ENCODE measurements around the gene BBS7. TPM values are rescaled to one million over a fixed set of nuclear protein-coding genes. Genes with fewer than 3 reads are reported as not detected.

The BBS7 gene
- total RNA-seq, 2 donors from 2014 or later, result 10.1 to 17.1 TPM

- Histone ChIP-seq H3K36me3 (no peaks in the 10 kb centered on the region), H3K4me3 (no peak overlapping the region), H3K4me1 (replicated peaks) (no peaks in the 10 kb centered on the region), H3K27me3 (replicated peaks; ENCODE audit: insufficient read depth) (no peaks in the 10 kb centered on the region), H3K27ac (no peak overlapping the region), H3K9me3 (no peaks in the 10 kb centered on the region)
- no peak for TF ChIP-seq CTCF (IDR thresholded peaks at IDR 0.05)
- no peak for TF ChIP-seq POLR2AphosphoS5 (IDR thresholded peaks at IDR 0.05)
- no peak for TF ChIP-seq POLR2A (IDR thresholded peaks at IDR 0.05)
- WGBS, result 43% methylated on average over 6 of the region's 6 CpGs
- DNase-seq (ENCODE audit: low spot score), result no peak
- intact Hi-C loops (cut with DNase I), result no loop called here
Measured at GRCh38 chr4:121898150-121898549, 27.9 kb upstream of the BBS7 start.

GRCh38 chr4:121888134-121888533 lies 17.9 kb upstream of the BBS7 start:
- WGBS, result 100% methylated on average over 1 of the region's 1 CpG
- no peak for TF ChIP-seq CTCF (IDR thresholded peaks at IDR 0.05)
- no peak for TF ChIP-seq POLR2AphosphoS5 (IDR thresholded peaks at IDR 0.05)
- no peak for TF ChIP-seq POLR2A (IDR thresholded peaks at IDR 0.05)
- no peaks in the 10 kb centered on the region for H3K27me3 ChIP-seq (replicated peaks; ENCODE audit: insufficient read depth)
- H3K4me3 ChIP-seq, result no peak overlapping the region
- H3K36me3 ChIP-seq, result no peaks in the 10 kb centered on the region
- intact Hi-C loops (cut with DNase I), result no loop called here
- no peaks in the 10 kb centered on the region for H3K4me1 ChIP-seq (replicated peaks)
- DNase-seq (ENCODE audit: low spot score), result no peak
- H3K27ac ChIP-seq, result no peak overlapping the region
- no peaks in the 10 kb centered on the region for H3K9me3 ChIP-seq

GRCh38 chr4:121885115-121885514 lies 14.8 kb upstream of the BBS7 start:
- intact Hi-C loops (cut with DNase I), result no loop called here
- Histone ChIP-seq H3K27me3 (replicated peaks; ENCODE audit: insufficient read depth) (no peaks in the 10 kb centered on the region), H3K36me3 (no peaks in the 10 kb centered on the region), H3K9me3 (no peaks in the 10 kb centered on the region), H3K27ac (no peak overlapping the region), H3K4me1 (replicated peaks) (no peaks in the 10 kb centered on the region), H3K4me3 (no peak overlapping the region)
- no peak for TF ChIP-seq POLR2AphosphoS5 (IDR thresholded peaks at IDR 0.05)
- no peak for TF ChIP-seq POLR2A (IDR thresholded peaks at IDR 0.05)
- DNase-seq (ENCODE audit: low spot score), result no peak
- 97% methylated on average over 2 of the region's 2 CpGs for WGBS

GRCh38 chr4:121881158-121881557 lies 10.9 kb upstream of the BBS7 start:
- intact Hi-C loops (cut with DNase I), result no loop called here
- Histone ChIP-seq H3K27ac (no peak overlapping the region), H3K27me3 (replicated peaks; ENCODE audit: insufficient read depth) (no peaks in the 10 kb centered on the region), H3K4me1 (replicated peaks) (no peaks in the 10 kb centered on the region), H3K36me3 (no peaks in the 10 kb centered on the region), H3K9me3 (no peaks in the 10 kb centered on the region), H3K4me3 (no peak overlapping the region)
- TF ChIP-seq POLR2A (IDR thresholded peaks at IDR 0.05) (no peak), CTCF (IDR thresholded peaks at IDR 0.05) (no peak), POLR2AphosphoS5 (IDR thresholded peaks at IDR 0.05) (no peak)
- WGBS, result 79% methylated on average over 3 of the region's 3 CpGs
- DNase-seq (ENCODE audit: low spot score), result no peak

- DNase-seq (ENCODE audit: low spot score), result no peak
- no peak overlapping the region for H3K4me3 ChIP-seq
- H3K27ac ChIP-seq, result no peak overlapping the region
- H3K27me3 ChIP-seq (replicated peaks; ENCODE audit: insufficient read depth), result no peaks in the 10 kb centered on the region
- no peaks in the 10 kb centered on the region for H3K9me3 ChIP-seq
- intact Hi-C loops (cut with DNase I), result no loop called here
- no peaks in the 10 kb centered on the region for H3K4me1 ChIP-seq (replicated peaks)
- TF ChIP-seq POLR2AphosphoS5 (IDR thresholded peaks at IDR 0.05), result no peak
- no peak for TF ChIP-seq POLR2A (IDR thresholded peaks at IDR 0.05)
- no peak for TF ChIP-seq CTCF (IDR thresholded peaks at IDR 0.05)
- no peaks in the 10 kb centered on the region for H3K36me3 ChIP-seq
Measured at GRCh38 chr4:121879135-121879534, 8.9 kb upstream of the BBS7 start.
